AG10803 (cell line): Measurements from ENCODE around the gene R3HDM1.

ENCODE experiments used
- DNase-seq: peaks from one replicate; pipeline ENCODE4 v3.0.0; 2010; ENCODE audit warnings: low read depth
- H3K4me3 ChIP-seq: 2 replicates; pipeline ENCODE4 v1.5.1; 2011; ENCODE audit warnings: mild to moderate bottlenecking, low read length, control low read depth
- TF ChIP-seq, protein P1 (sequence below): conservative IDR thresholded peaks from 2 replicates; pipeline ENCODE4 v1.5.1; 2011; ENCODE audit warnings: mild to moderate bottlenecking, low read length, control low read depth, inconsistent platforms

Gene R3HDM1

GRCh38 chr2:135563793-135564192 lies 32.5 kb downstream of the R3HDM1 start:
- H3K4me3 ChIP-seq = no peak overlapping the region
- DNase-seq = no peak
- TF ChIP-seq, protein P1, sequence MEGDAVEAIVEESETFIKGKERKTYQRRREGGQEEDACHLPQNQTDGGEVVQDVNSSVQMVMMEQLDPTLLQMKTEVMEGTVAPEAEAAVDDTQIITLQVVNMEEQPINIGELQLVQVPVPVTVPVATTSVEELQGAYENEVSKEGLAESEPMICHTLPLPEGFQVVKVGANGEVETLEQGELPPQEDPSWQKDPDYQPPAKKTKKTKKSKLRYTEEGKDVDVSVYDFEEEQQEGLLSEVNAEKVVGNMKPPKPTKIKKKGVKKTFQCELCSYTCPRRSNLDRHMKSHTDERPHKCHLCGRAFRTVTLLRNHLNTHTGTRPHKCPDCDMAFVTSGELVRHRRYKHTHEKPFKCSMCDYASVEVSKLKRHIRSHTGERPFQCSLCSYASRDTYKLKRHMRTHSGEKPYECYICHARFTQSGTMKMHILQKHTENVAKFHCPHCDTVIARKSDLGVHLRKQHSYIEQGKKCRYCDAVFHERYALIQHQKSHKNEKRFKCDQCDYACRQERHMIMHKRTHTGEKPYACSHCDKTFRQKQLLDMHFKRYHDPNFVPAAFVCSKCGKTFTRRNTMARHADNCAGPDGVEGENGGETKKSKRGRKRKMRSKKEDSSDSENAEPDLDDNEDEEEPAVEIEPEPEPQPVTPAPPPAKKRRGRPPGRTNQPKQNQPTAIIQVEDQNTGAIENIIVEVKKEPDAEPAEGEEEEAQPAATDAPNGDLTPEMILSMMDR = no peak

DNA sequence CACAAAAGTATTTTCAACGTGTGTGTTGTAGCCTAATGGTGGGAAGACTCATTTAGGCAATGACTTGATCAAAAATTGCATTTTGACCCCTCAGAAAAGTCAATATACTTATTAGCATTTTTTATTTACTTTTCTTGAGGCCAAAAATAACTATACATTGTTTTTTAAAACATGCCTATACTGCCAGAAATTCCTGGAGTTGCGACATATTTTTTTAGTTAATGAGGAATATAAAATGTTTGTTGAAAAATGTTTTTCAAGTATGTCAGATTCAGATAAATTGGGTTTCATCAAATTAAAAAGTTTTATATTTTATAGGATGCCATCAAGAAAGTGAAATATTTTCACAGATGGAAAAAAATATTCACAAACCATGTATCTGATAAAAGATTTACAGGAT lies 39.6 kb downstream of the R3HDM1 start:
- H3K4me3 ChIP-seq = no peak overlapping the region
- TF ChIP-seq, protein P1 = no peak
- DNase-seq = no peak

DNA sequence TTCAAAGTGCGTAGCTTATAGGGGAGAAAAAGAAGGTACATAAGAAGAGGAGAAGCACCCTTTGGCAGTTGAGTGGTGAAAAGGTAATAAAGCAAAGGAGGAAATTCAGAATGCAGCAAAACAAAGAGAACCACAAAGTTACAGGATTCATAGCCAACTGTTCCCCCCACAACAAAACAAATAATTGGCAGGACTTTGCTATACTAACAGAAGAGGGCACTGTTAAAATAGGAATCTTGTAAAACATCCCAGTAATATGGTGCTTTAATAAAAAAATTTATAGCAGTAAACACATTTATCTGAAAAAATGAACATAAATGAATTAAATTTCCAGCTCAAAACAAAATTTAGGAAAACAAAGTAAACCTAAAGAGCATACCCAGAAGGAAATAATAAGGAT lies 42.3 kb downstream of the R3HDM1 start:
- H3K4me3 ChIP-seq = no peak overlapping the region
- no peak for DNase-seq
- TF ChIP-seq, protein P1 = no peak

GRCh38 chr2:135581282-135581681 lies 50.0 kb downstream of the R3HDM1 start:
- TF ChIP-seq, protein P1 = no peak
- no peak for DNase-seq

GRCh38 chr2:135582383-135582782 lies 51.1 kb downstream of the R3HDM1 start:
- no peak for DNase-seq
- H3K4me3 ChIP-seq = no peak overlapping the region
- TF ChIP-seq, protein P1 = no peak

More at GRCh38 chr2:135581282-135581681, 50.0 kb downstream of the R3HDM1 start:
- no peak overlapping the region for H3K4me3 ChIP-seq

- TF ChIP-seq, protein P1 = peak; percentile 38; the same call in 1 of the 2 replicates
- DNase-seq = peak; percentile 12
- H3K4me3 ChIP-seq = no peak overlapping the region
These were observed 54.3 kb downstream of the R3HDM1 start for GRCh38 chr2:135585586-135585985.

DNA sequence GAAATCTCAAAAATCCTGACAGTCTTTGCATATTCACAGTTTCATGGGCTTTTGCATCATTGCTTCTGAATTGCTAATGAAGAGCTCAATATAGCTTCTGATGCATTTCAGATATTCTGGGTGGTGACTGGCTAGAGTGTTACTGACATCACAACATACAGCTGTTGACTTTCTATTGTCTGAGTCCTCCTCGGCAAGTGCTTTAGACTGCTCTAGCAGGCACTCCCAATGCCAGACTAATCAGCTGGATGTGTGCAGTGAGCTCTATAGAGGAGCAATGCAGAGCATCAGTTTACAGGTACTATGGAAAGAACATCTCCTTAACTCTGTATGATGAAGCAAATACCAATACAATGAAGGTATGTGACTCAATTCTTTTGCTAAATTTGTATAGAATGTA lies 54.9 kb downstream of the R3HDM1 start:
- DNase-seq = no peak
- H3K4me3 ChIP-seq = no peak overlapping the region
- TF ChIP-seq, protein P1 = no peak
